ENCODE data around the gene FBXO47.

The FBXO47 gene

GRCh38 chr17:38900978-38901656, 66.1 kb downstream of the FBXO47 start:
- DNase-seq, result peak; percentile 99

- DNase-seq, result no peak
Observed at GRCh38 chr17:38899421-38899820, 67.8 kb downstream of the FBXO47 start.

GRCh38 chr17:38898812-38899348, 68.3 kb downstream of the FBXO47 start:
- no peak for DNase-seq

GRCh38 chr17:38898291-38898679, 68.9 kb downstream of the FBXO47 start:
- no peak for DNase-seq

GRCh38 chr17:38897671-38898290, 69.4 kb downstream of the FBXO47 start:
- DNase-seq, result no peak

- DNase-seq, result no peak
Observed at GRCh38 chr17:38897176-38897575, 70.0 kb downstream of the FBXO47 start.

- DNase-seq, result no peak
Observed at GRCh38 chr17:38896346-38896954, 70.8 kb downstream of the FBXO47 start.

GRCh38 chr17:38894276-38894675, 72.9 kb downstream of the FBXO47 start:
- no peak for DNase-seq

GRCh38 chr17:38893607-38894006, 73.6 kb downstream of the FBXO47 start:
- no peak for DNase-seq

- no peak for DNase-seq
Observed at GRCh38 chr17:38893113-38893512, 74.1 kb downstream of the FBXO47 start.

GRCh38 chr17:38892620-38893019, 74.6 kb downstream of the FBXO47 start:
- no peak for DNase-seq

- no peak for DNase-seq
Observed at GRCh38 chr17:38892083-38892482, 75.1 kb downstream of the FBXO47 start.

- DNase-seq, result no peak
Observed at GRCh38 chr17:38891441-38891840, 75.8 kb downstream of the FBXO47 start.

- DNase-seq, result no peak
Observed at GRCh38 chr17:38890410-38890746, 76.8 kb downstream of the FBXO47 start.

- no peak for DNase-seq
Observed at GRCh38 chr17:38889745-38890409, 77.3 kb downstream of the FBXO47 start.

- DNase-seq, result no peak
Observed at GRCh38 chr17:38888842-38889241, 78.4 kb downstream of the FBXO47 start.

- DNase-seq, result no peak
Observed at GRCh38 chr17:38886643-38887010, 80.6 kb downstream of the FBXO47 start.
